ENCODE results near the gene CALHM4. TPM values are rescaled to one million over a fixed set of nuclear protein-coding genes. Genes with fewer than 3 reads are reported as not detected.

CALHM4 gene
- total and polyA plus RNA-seq, 2 experiments from 2014 or later: not detected

- no peak overlapping the region for H3K4me3 ChIP-seq
- DNase-seq (ENCODE audit: low spot score) (peak; percentile 51), ATAC-seq (peak; percentile 91)
- no peaks in the 10 kb centered on the region for H3K79me2 ChIP-seq (replicated peaks; ENCODE audit: insufficient read depth)
- H2AFZ ChIP-seq: no peak overlapping the region
- H3K27ac ChIP-seq (ENCODE audit: low read depth): no peak overlapping the region
- H3K9me2 ChIP-seq (ENCODE audit: insufficient read depth): no peaks in the 10 kb centered on the region
- no peaks in the 10 kb centered on the region for H3K27me3 ChIP-seq (ENCODE audit: insufficient read depth)
- no peaks in the 10 kb centered on the region for H3K36me3 ChIP-seq (ENCODE audit: insufficient read depth)
- no peaks in the 10 kb centered on the region for H3K36me3 Mint-ChIP-seq (ENCODE audit: low read depth)
- H3K4me2 ChIP-seq: no peak overlapping the region
- no peaks in the 10 kb centered on the region for H4K20me1 ChIP-seq (replicated peaks; ENCODE audit: insufficient read depth)
- peaks cover 2% of the 10 kb centered on the region for H3K27me3 Mint-ChIP-seq (ENCODE audit: insufficient read depth, low read depth, poor library complexity)
- TF ChIP-seq POLR2AphosphoS5 (IDR thresholded peaks at IDR 0.05; ENCODE audit: low read depth) (no peak), ZNF331 (CRISPR knock-in tag; IDR thresholded peaks at IDR 0.05; ENCODE audit: low read depth) (no peak), NANOG (IDR thresholded peaks at IDR 0.05; ENCODE audit: borderline replicate concordance) (no peak), STAT1 (IDR thresholded peaks at IDR 0.05; ENCODE audit: unreplicated experiment) (no peak), CREB1 (CRISPR knock-in tag; IDR thresholded peaks at IDR 0.05; ENCODE audit: low read depth) (no peak), CTCF (conservative IDR thresholded peaks at IDR 0.05; ENCODE audit: low read depth in 2 of 2) (0 out of 4 replicates have a peak, but pooled peaks of 1 of the 2 experiments have one; percentile 7)
- H3K4me3 Mint-ChIP-seq: no peak overlapping the region
- no peaks in the 10 kb centered on the region for H3F3A ChIP-seq (replicated peaks; ENCODE audit: low read depth)
- peaks cover 15% of the 10 kb centered on the region for H3K4me1 ChIP-seq (ENCODE audit: insufficient read depth)
- no peaks in the 10 kb centered on the region for H3K9me3 Mint-ChIP-seq
- peaks cover 22% of the 10 kb centered on the region for H3K4me1 Mint-ChIP-seq
- no peak overlapping the region for H3K27ac Mint-ChIP-seq
Observed at GRCh38 chr6:116522896-116523295, 30.7 kb upstream of the CALHM4 start.

GRCh38 chr6:116524236-116524635 lies 29.3 kb upstream of the CALHM4 start:
- Histone ChIP-seq H2AFZ (no peak overlapping the region), H3K36me3 (ENCODE audit: insufficient read depth) (no peaks in the 10 kb centered on the region), H3K4me1 (ENCODE audit: insufficient read depth) (peaks cover 26% of the 10 kb centered on the region), H3K79me2 (replicated peaks; ENCODE audit: insufficient read depth) (no peaks in the 10 kb centered on the region), H3K9me2 (ENCODE audit: insufficient read depth) (no peaks in the 10 kb centered on the region), H3F3A (replicated peaks; ENCODE audit: low read depth) (no peaks in the 10 kb centered on the region), H3K27ac (ENCODE audit: low read depth) (no peak overlapping the region), H4K20me1 (replicated peaks; ENCODE audit: insufficient read depth) (no peaks in the 10 kb centered on the region), H3K4me3 (no peak overlapping the region), H3K27me3 (ENCODE audit: insufficient read depth) (no peaks in the 10 kb centered on the region), H3K4me2 (no peak overlapping the region)
- ATAC-seq: peak; percentile 55
- Mint-ChIP-seq H3K27me3 (ENCODE audit: insufficient read depth, low read depth, poor library complexity) (peaks cover 2% of the 10 kb centered on the region), H3K36me3 (ENCODE audit: low read depth) (no peaks in the 10 kb centered on the region), H3K4me1 (peaks cover 29% of the 10 kb centered on the region), H3K4me3 (no peak overlapping the region), H3K27ac (no peak overlapping the region; the same call in 1 of the 2 replicates), H3K9me3 (no peaks in the 10 kb centered on the region)
- peak; percentile 62 for DNase-seq (ENCODE audit: low spot score)
- TF ChIP-seq STAT1 (IDR thresholded peaks at IDR 0.05; ENCODE audit: unreplicated experiment): no peak
- TF ChIP-seq ZNF114 (CRISPR knock-in tag; IDR thresholded peaks at IDR 0.05): no peak
- no peak for TF ChIP-seq ZNF331 (CRISPR knock-in tag; IDR thresholded peaks at IDR 0.05; ENCODE audit: low read depth)
- no peak for TF ChIP-seq POLR2AphosphoS5 (IDR thresholded peaks at IDR 0.05; ENCODE audit: low read depth)
- TF ChIP-seq EZH2phosphoT487 (IDR thresholded peaks at IDR 0.05; ENCODE audit: unreplicated experiment): no peak
- TF ChIP-seq JUNB (IDR thresholded peaks at IDR 0.05; ENCODE audit: unreplicated experiment): no peak
- TF ChIP-seq ZNF462 (CRISPR knock-in tag; IDR thresholded peaks at IDR 0.05): no peak
- no peak for TF ChIP-seq REST (IDR thresholded peaks at IDR 0.05; ENCODE audit: unreplicated experiment)
- TF ChIP-seq CREB1 (CRISPR knock-in tag; IDR thresholded peaks at IDR 0.05; ENCODE audit: low read depth): no peak

Measured in GM23338 (cell line).